Measurements from ENCODE around the gene WBP1. TPM values are rescaled to one million over a fixed set of nuclear protein-coding genes. Genes with fewer than 3 reads are reported as not detected.
A peak's percentile ranks its signal among the peaks of the same experiment; 100 is the strongest.

WBP1 gene
- total RNA-seq, 1 donor from 2014 or later = 38.2 TPM

- no peaks in the 10 kb centered on the region for H3K4me1 ChIP-seq
- H3K27me3 ChIP-seq = peaks cover 7% of the 10 kb centered on the region
- H3K79me2 ChIP-seq (ENCODE audit: low read depth) = peaks cover 16% of the 10 kb centered on the region
- Mint-ChIP-seq H3K9me3 (no peaks in the 10 kb centered on the region), H3K36me3 (peaks cover 23% of the 10 kb centered on the region), H3K4me3 (peak overlapping the region; percentile 99), H3K27me3 (ENCODE audit: insufficient read depth, low read depth) (peaks cover 15% of the 10 kb centered on the region), H3K27ac (no peak overlapping the region), H3K4me1 (peaks cover 28% of the 10 kb centered on the region)
- H2AFZ ChIP-seq (replicated peaks) = no peak overlapping the region
- H3K36me3 ChIP-seq = no peaks in the 10 kb centered on the region
- H3K9me3 ChIP-seq (ENCODE audit: low read depth) = no peaks in the 10 kb centered on the region
- H3K27ac ChIP-seq = no peak overlapping the region
- TF ChIP-seq EZH2 (IDR thresholded peaks at IDR 0.05) (no peak), CTCF (IDR thresholded peaks at IDR 0.05) (no peak), EZH2phosphoT487 (IDR thresholded peaks at IDR 0.05) (no peak)
- peak overlapping the region; percentile 91 for H3K4me2 ChIP-seq
- peaks cover 37% of the 10 kb centered on the region for H3F3A ChIP-seq (ENCODE audit: low read depth)
- no peak overlapping the region for H3K4me3 ChIP-seq
- no peak overlapping the region for H3K9ac ChIP-seq
- DNase-seq (ENCODE audit: low spot score) = no peak
- peaks cover 24% of the 10 kb centered on the region for H4K20me1 ChIP-seq (ENCODE audit: low read depth)
Observed at GRCh38 chr2:74423231-74424095, 34.8 kb upstream of the WBP1 start.

DNA sequence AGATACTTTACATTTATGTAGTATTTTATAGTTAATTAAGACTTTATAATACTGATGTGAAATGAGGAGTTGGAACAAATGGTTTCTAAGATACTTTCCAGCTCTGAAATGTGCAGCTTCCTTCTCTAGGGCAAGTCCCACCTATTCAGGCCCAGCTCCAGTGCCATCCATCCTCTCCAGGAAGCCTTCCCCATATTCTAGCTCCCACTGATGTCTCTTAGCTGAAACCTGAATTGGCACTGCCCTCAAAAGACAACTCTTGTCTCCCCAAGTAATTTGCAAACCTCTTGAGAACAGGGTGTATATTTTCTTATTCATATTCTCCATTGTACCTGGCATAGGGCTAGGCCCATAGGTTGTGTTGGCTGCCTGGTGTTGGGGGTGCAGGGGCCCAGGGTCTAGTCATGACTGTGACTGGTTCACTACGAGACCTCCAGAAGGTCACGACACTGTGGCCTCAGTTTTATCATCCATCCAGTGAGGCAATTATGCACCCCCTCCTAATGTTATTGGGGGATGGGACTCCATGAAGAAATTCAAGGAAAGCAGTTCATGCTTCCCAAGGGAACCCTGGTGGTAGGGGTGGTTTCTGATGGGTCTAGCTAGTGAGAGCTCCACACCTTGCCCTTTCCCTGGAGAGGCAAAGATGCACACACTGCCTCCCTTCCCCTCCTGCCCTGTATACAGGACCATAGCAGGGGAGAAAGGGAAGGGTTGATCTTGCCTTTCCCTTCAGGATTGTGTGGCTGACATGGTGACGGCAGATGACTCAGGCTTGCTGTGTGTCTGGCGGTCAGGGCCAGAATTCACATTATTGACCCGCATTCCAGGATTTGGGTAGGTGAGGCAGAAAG, 33.9 kb upstream of the WBP1 start:
- no peak overlapping the region for H3K27ac Mint-ChIP-seq
- H3K9me3 ChIP-seq (ENCODE audit: low read depth) = no peaks in the 10 kb centered on the region
- H3K27me3 Mint-ChIP-seq (ENCODE audit: insufficient read depth, low read depth) = peaks cover 15% of the 10 kb centered on the region
- peaks cover 28% of the 10 kb centered on the region for H3K4me1 Mint-ChIP-seq
- TF ChIP-seq EZH2phosphoT487 (IDR thresholded peaks at IDR 0.05) (no peak), CTCF (IDR thresholded peaks at IDR 0.05) (no peak), EZH2 (IDR thresholded peaks at IDR 0.05) (no peak)
- H2AFZ ChIP-seq (replicated peaks) = no peak overlapping the region
- H3K9ac ChIP-seq = no peak overlapping the region
- H3K36me3 ChIP-seq = no peaks in the 10 kb centered on the region
- peak overlapping the region; percentile 66 for H3K4me3 Mint-ChIP-seq
- peaks cover 32% of the 10 kb centered on the region for H3K36me3 Mint-ChIP-seq
- H3K27ac ChIP-seq = no peak overlapping the region
- H3K4me1 ChIP-seq = no peaks in the 10 kb centered on the region
- no peak for DNase-seq (ENCODE audit: low spot score)
- H3K4me3 ChIP-seq = no peak overlapping the region
- peaks cover 24% of the 10 kb centered on the region for H4K20me1 ChIP-seq (ENCODE audit: low read depth)
- H3F3A ChIP-seq (ENCODE audit: low read depth) = peaks cover 37% of the 10 kb centered on the region
- peaks cover 7% of the 10 kb centered on the region for H3K27me3 ChIP-seq
- H3K9me3 Mint-ChIP-seq = no peaks in the 10 kb centered on the region
- no peak overlapping the region for H3K4me2 ChIP-seq
- peaks cover 16% of the 10 kb centered on the region for H3K79me2 ChIP-seq (ENCODE audit: low read depth)

- no peak for TF ChIP-seq EZH2 (IDR thresholded peaks at IDR 0.05)
- TF ChIP-seq EZH2phosphoT487 (IDR thresholded peaks at IDR 0.05) = no peak
- no peak for TF ChIP-seq CTCF (IDR thresholded peaks at IDR 0.05)
- H3K9me3 Mint-ChIP-seq = no peaks in the 10 kb centered on the region
- Histone ChIP-seq H3K9ac (no peak overlapping the region), H3K9me3 (ENCODE audit: low read depth) (no peaks in the 10 kb centered on the region), H2AFZ (replicated peaks) (no peak overlapping the region), H3K27me3 (peaks cover 6% of the 10 kb centered on the region), H3K4me1 (no peaks in the 10 kb centered on the region), H3K36me3 (no peaks in the 10 kb centered on the region), H3K4me3 (no peak overlapping the region), H4K20me1 (ENCODE audit: low read depth) (peaks cover 24% of the 10 kb centered on the region), H3K27ac (no peak overlapping the region), H3F3A (ENCODE audit: low read depth) (peaks cover 37% of the 10 kb centered on the region), H3K4me2 (no peak overlapping the region), H3K79me2 (ENCODE audit: low read depth) (peaks cover 16% of the 10 kb centered on the region)
- H3K27ac Mint-ChIP-seq = no peak overlapping the region
- H3K27me3 Mint-ChIP-seq (ENCODE audit: insufficient read depth, low read depth) = peaks cover 12% of the 10 kb centered on the region
- H3K4me1 Mint-ChIP-seq = peaks cover 28% of the 10 kb centered on the region
- no peak for DNase-seq (ENCODE audit: low spot score)
- H3K4me3 Mint-ChIP-seq = no peak overlapping the region
- H3K36me3 Mint-ChIP-seq = peaks cover 35% of the 10 kb centered on the region
Observed at GRCh38 chr2:74424995-74425406, 33.2 kb upstream of the WBP1 start.
